ENCODE measurements around the gene CAST. TPM values are rescaled to one million over a fixed set of nuclear protein-coding genes. Genes with fewer than 3 reads are reported as not detected.

Gene CAST
- total RNA-seq, 2 experiments from 2014 or later = 124 to 131 TPM

DNA sequence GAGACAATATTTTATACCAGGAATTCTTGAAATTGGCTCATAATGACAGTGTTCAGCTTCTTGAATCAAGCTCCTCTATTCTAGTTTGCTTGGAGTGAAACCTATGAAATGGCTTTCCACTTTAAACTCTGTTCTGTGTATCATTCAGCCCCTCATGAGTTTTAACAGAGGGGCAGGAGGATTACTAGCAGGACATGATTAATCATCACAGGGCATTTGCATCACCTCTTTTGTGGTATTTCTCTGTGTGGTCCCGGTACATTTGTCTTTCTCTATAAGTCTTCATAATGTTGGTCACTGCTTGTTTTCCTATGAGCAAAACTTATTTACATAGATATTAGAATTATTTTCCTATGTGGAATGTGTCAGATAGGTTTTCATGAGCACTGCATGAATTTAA is 21.2 kb downstream of the CAST start:
- ATAC-seq = no peak
- intact Hi-C loops (cut with micrococcal nuclease) = no loop called here
- no peak overlapping the region for H3K4me3 Mint-ChIP-seq
- no peaks in the 10 kb centered on the region for H3K27me3 Mint-ChIP-seq
- no peaks in the 10 kb centered on the region for H3K9me3 Mint-ChIP-seq
- peaks cover 9% of the 10 kb centered on the region for H3K36me3 Mint-ChIP-seq (ENCODE audit: low read depth)
- ChIA-PET POLR2A (interaction anchor here (1.8 kb wide), 1 partner anchor 20 kb away, joined by 5 read pairs; no protein-coding TSS in a partner anchor), CTCF (interaction anchor here (0.8 to 2.4 kb wide), 5 partner anchors 10 to 69 kb away, joined by 3 to 11 read pairs (median 3); no protein-coding TSS in a partner anchor)
- no peak overlapping the region for H3K27ac Mint-ChIP-seq
- DNase-seq = no peak
- TF ChIP-seq, protein P1, sequence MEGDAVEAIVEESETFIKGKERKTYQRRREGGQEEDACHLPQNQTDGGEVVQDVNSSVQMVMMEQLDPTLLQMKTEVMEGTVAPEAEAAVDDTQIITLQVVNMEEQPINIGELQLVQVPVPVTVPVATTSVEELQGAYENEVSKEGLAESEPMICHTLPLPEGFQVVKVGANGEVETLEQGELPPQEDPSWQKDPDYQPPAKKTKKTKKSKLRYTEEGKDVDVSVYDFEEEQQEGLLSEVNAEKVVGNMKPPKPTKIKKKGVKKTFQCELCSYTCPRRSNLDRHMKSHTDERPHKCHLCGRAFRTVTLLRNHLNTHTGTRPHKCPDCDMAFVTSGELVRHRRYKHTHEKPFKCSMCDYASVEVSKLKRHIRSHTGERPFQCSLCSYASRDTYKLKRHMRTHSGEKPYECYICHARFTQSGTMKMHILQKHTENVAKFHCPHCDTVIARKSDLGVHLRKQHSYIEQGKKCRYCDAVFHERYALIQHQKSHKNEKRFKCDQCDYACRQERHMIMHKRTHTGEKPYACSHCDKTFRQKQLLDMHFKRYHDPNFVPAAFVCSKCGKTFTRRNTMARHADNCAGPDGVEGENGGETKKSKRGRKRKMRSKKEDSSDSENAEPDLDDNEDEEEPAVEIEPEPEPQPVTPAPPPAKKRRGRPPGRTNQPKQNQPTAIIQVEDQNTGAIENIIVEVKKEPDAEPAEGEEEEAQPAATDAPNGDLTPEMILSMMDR (IDR thresholded peaks at IDR 0.05) = no peak
- peaks cover 25% of the 10 kb centered on the region for H3K4me1 Mint-ChIP-seq (ENCODE audit: low read depth)

DNA sequence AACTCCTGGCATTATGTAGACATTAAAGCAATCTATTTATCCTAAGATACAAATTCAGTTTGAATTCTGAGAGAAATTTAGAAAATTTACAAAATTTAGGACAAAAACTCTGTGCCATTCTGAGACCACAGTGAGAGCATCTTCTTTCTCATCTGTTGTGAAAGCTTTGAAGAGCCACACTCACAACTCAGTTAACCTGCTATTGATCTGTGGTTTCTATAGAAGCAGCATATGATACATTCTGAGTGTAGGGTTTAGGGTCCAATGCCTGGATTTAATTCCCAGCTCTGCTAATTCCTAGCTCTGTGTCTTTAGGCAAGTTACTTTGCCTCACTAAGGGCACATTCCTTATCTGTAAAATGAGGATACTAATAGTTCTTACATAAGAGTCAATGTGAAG is 21.6 kb downstream of the CAST start:
- H3K27ac Mint-ChIP-seq = no peak overlapping the region
- H3K36me3 Mint-ChIP-seq (ENCODE audit: low read depth) = peaks cover 8% of the 10 kb centered on the region
- intact Hi-C loops (cut with micrococcal nuclease) = no loop called here
- TF ChIP-seq, protein P1 (IDR thresholded peaks at IDR 0.05) = no peak
- ATAC-seq = no peak
- POLR2A ChIA-PET = interaction anchor here (1.8 kb wide), 1 partner anchor 19 kb away, joined by 5 read pairs; no protein-coding TSS in a partner anchor
- no peak overlapping the region for H3K4me3 Mint-ChIP-seq
- no peak for DNase-seq
- CTCF ChIA-PET = interaction anchor here (0.8 to 2.4 kb wide), 6 partner anchors 11 to 465 kb away, joined by 3 to 11 read pairs (median 3); no protein-coding TSS in a partner anchor
- no peaks in the 10 kb centered on the region for H3K9me3 Mint-ChIP-seq
- peaks cover 25% of the 10 kb centered on the region for H3K4me1 Mint-ChIP-seq (ENCODE audit: low read depth)
- H3K27me3 Mint-ChIP-seq = no peaks in the 10 kb centered on the region

DNA sequence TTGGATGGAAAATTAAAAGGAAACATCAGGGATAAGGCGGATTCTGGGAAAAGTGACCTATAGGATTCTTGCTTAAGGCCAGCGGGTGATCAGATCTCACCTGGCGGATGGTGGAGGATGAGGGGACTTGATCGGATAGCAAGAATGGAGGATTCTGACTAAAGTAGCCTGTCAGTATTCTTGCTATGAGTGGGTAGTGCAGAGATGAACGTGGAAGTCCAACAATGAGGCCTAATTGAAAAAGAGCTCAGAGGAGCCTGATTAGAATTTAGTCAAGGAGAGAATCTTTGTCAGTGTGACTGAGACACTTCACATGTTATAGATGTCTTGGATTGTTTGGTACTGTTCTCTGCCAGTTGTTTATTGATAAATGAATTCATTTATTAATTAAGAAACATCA is 24.9 kb downstream of the CAST start:
- Mint-ChIP-seq H3K36me3 (ENCODE audit: low read depth) (peaks cover 2% of the 10 kb centered on the region), H3K27ac (no peak overlapping the region), H3K9me3 (no peaks in the 10 kb centered on the region), H3K4me3 (no peak overlapping the region), H3K27me3 (no peaks in the 10 kb centered on the region), H3K4me1 (ENCODE audit: low read depth) (peaks cover 22% of the 10 kb centered on the region)
- ChIA-PET CTCF (interaction anchor here (0.6 to 2.9 kb wide), 19 partner anchors 9 to 350 kb away, joined by 3 to 32 read pairs (median 4); no protein-coding TSS in a partner anchor), POLR2A (interaction anchor here (0.6 to 1.4 kb wide), 3 partner anchors 26 to 103 kb away, joined by 3 to 4 read pairs (median 3); no protein-coding TSS in a partner anchor)
- DNase-seq (no peak), ATAC-seq (no peak)
- intact Hi-C loops (cut with micrococcal nuclease) = loop anchor here (5.0 kb wide), 1 partner anchor 75 kb away; no protein-coding TSS in a partner anchor
- TF ChIP-seq, protein P1 (IDR thresholded peaks at IDR 0.05) = no peak

DNA sequence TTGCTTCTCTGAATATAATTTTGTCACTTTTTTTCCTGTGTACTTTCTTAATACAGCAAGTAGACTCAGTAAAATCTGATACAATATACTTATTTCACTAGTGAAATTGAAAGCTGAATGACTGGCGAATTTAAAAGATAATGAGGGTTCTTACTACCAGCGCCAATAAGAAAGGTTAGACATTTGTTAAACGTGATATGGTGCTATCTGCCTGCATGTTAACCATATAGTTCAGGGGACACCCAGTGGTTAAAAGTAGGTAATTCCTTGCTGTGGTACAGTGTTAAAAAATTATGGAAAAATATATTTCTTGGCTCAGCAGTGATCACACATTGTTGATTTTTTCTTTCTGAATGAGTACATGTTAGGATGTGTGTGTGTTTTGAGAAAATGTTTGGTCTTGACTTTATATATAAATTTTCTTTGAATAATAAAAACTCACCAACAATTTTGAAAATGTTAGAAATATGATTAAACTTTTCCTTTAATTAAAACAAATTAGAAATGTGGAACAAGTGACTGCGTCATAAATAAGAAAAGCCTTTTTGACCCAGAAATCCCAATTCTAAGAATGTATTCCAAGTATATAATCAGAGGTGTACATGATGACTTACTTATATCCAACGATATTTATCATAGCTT is 25.8 kb downstream of the CAST start:
- POLR2A ChIA-PET = interaction anchor here (1.2 to 1.4 kb wide), 2 partner anchors 27 to 74 kb away, joined by 3 to 4 read pairs; no protein-coding TSS in a partner anchor
- H3K4me1 Mint-ChIP-seq (ENCODE audit: low read depth) = peaks cover 19% of the 10 kb centered on the region
- no peak overlapping the region for H3K4me3 Mint-ChIP-seq
- H3K27ac Mint-ChIP-seq = no peak overlapping the region
- no peaks in the 10 kb centered on the region for H3K27me3 Mint-ChIP-seq
- intact Hi-C loops (cut with micrococcal nuclease) = loop anchor here (5.0 kb wide), 1 partner anchor 76 kb away; no protein-coding TSS in a partner anchor
- peak; percentile 90 for ATAC-seq
- CTCF ChIA-PET = interaction anchor here (0.6 to 2.9 kb wide), 19 partner anchors 9 to 351 kb away, joined by 3 to 32 read pairs (median 4); no protein-coding TSS in a partner anchor
- peaks cover 2% of the 10 kb centered on the region for H3K36me3 Mint-ChIP-seq (ENCODE audit: low read depth)
- TF ChIP-seq, protein P1 (IDR thresholded peaks at IDR 0.05) = peak; percentile 66
- H3K9me3 Mint-ChIP-seq = no peaks in the 10 kb centered on the region
- DNase-seq = no peak

DNA sequence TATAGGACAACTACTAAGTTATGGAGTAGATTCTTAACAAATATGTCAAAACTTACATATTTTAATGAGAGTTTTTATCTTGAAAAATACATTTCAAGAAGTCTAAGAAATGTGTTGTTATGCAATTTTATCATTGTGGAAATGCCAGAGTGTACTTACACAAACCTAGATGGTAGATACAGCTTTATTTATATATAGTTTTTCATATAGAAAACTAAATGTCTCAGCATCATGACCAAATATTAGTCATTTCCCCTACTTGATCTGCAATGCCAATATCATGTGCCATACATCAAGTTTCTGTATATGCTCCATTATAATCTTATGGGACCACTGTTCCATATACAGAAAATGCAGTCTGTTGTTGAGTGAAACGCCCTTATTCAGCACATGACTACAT is 28.7 kb downstream of the CAST start:
- ChIA-PET POLR2A (no interaction called here), CTCF (interaction anchor here (0.7 kb wide), 1 partner anchor 107 kb away, joined by 3 read pairs; no protein-coding TSS in a partner anchor)
- TF ChIP-seq, protein P1 (IDR thresholded peaks at IDR 0.05) = no peak
- H3K9me3 Mint-ChIP-seq = no peaks in the 10 kb centered on the region
- no peak overlapping the region for H3K4me3 Mint-ChIP-seq
- intact Hi-C loops (cut with micrococcal nuclease) = no loop called here
- ATAC-seq = no peak
- no peak overlapping the region for H3K27ac Mint-ChIP-seq
- H3K36me3 Mint-ChIP-seq (ENCODE audit: low read depth) = peaks cover 2% of the 10 kb centered on the region
- no peak for DNase-seq
- peaks cover 8% of the 10 kb centered on the region for H3K4me1 Mint-ChIP-seq (ENCODE audit: low read depth)
- H3K27me3 Mint-ChIP-seq = no peaks in the 10 kb centered on the region
